Breast epithelium (tissue), 3 donors: ENCODE data around the gene ATAD3A.

Experiments
- POLR2A ChIP-seq: fragments of 450-650 bp; IDR thresholded peaks from one replicate; pipeline ENCODE4 v1.6.1; 2016; ENCODE audit warnings: antibody characterized with exemption, mild to moderate bottlenecking, moderate library complexity
- POLR2AphosphoS5 ChIP-seq, 3 donors: sonication (generic); formaldehyde crosslinking; IDR thresholded peaks; one replicate each; pipeline ENCODE4 v1.6.1; 2017; ENCODE audit warnings: antibody characterized with exemption in 3 of 3
- TF ChIP-seq, protein P1 (sequence below), 3 donors: fragments of 450-650 bp; IDR thresholded peaks; one replicate each; pipeline ENCODE4 v1.5.1; 2016 to 2017; ENCODE audit warnings: antibody characterized with exemption in 3 of 3, mild to moderate bottlenecking in 3 of 3, moderate library complexity in 3 of 3

DNA sequence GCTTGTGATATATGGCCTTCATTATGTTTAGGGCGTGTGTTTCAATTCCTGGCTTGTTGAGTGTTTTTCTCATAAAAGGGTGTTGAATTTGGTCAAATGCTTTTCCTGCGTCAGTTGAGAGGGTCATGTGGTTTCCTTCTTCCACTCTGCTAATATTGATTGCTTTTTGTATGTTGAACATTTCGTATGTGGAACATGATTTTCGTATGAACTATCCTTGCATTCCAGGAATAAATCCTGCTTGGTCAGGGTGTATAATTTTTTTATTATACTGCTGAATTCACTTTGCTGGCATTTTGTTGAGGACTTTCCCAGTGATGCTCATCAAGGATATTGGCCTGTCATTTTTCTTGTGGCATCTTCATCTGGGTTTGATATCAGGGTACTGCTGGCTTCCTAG lies 4.7 kb upstream of the ATAD3A start:
- TF ChIP-seq, protein P1, sequence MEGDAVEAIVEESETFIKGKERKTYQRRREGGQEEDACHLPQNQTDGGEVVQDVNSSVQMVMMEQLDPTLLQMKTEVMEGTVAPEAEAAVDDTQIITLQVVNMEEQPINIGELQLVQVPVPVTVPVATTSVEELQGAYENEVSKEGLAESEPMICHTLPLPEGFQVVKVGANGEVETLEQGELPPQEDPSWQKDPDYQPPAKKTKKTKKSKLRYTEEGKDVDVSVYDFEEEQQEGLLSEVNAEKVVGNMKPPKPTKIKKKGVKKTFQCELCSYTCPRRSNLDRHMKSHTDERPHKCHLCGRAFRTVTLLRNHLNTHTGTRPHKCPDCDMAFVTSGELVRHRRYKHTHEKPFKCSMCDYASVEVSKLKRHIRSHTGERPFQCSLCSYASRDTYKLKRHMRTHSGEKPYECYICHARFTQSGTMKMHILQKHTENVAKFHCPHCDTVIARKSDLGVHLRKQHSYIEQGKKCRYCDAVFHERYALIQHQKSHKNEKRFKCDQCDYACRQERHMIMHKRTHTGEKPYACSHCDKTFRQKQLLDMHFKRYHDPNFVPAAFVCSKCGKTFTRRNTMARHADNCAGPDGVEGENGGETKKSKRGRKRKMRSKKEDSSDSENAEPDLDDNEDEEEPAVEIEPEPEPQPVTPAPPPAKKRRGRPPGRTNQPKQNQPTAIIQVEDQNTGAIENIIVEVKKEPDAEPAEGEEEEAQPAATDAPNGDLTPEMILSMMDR (IDR thresholded peaks at IDR 0.05), result no peak
- TF ChIP-seq POLR2A, result no peak
- no peak for TF ChIP-seq POLR2AphosphoS5 (IDR thresholded peaks at IDR 0.05)
